GM10266 (cell line): Measurements from ENCODE around the gene NECTIN2.
"Not testable (repeated sequence)": the region's sequence is repeated elsewhere in the genome, so short reads cannot be mapped to it uniquely, and the experiment has no call there.

Experiments used
- DNase-seq: peaks from one replicate; pipeline ENCODE4 v3.0.0; 2012; ENCODE audit errors: extremely low spot score
- CTCF ChIP-seq: IDR thresholded peaks from 2 replicates; pipeline ENCODE4 v1.5.1; 2012; ENCODE audit warnings: mild to moderate bottlenecking, low read depth; ENCODE audit not compliant: control insufficient read depth, insufficient read depth; ENCODE audit errors: missing control alignments

The NECTIN2 gene

GRCh38 chr19:44824761-44825160 lies 21.3 kb upstream of the NECTIN2 start:
- no peak for TF ChIP-seq CTCF
- no peak for DNase-seq

GRCh38 chr19:44832875-44833274 lies 13.2 kb upstream of the NECTIN2 start:
- DNase-seq = not testable (repeated sequence)

GRCh38 chr19:44834399-44834798 lies 11.7 kb upstream of the NECTIN2 start:
- not testable (repeated sequence) for DNase-seq

- DNase-seq = no peak
- TF ChIP-seq CTCF = no peak
Measured at GRCh38 chr19:44839276-44839675, 6.8 kb upstream of the NECTIN2 start.

GRCh38 chr19:44840811-44841210 lies 5.3 kb upstream of the NECTIN2 start:
- no peak for TF ChIP-seq CTCF
- no peak for DNase-seq

- no peak for DNase-seq
- no peak for TF ChIP-seq CTCF
Measured at GRCh38 chr19:44841231-44841630, 4.9 kb upstream of the NECTIN2 start.

- no peak for DNase-seq
- TF ChIP-seq CTCF = no peak
Measured at GRCh38 chr19:44845286-44845611, 848 bp upstream of the NECTIN2 start.

- no peak for TF ChIP-seq CTCF
- DNase-seq = no peak
Measured at GRCh38 chr19:44846455-44847143, 502 bp downstream of the NECTIN2 start.
